C4-2B (cell line): ENCODE measurements around the gene CPE.

Experiments
- H3K27ac ChIP-seq: fragments of 450-650 bp; 2 replicates; pipeline ENCODE4 v1.5.1; 2017
- ZFX ChIP-seq: fragments of 450-650 bp; IDR thresholded peaks from 2 replicates; pipeline ENCODE4 v1.6.1; 2017
- TF ChIP-seq, protein P1 (sequence below): fragments of 450-650 bp; conservative IDR thresholded peaks from 2 replicates; pipeline ENCODE4 v1.5.1; 2017; ENCODE audit warnings: mild to moderate bottlenecking

The CPE gene

DNA sequence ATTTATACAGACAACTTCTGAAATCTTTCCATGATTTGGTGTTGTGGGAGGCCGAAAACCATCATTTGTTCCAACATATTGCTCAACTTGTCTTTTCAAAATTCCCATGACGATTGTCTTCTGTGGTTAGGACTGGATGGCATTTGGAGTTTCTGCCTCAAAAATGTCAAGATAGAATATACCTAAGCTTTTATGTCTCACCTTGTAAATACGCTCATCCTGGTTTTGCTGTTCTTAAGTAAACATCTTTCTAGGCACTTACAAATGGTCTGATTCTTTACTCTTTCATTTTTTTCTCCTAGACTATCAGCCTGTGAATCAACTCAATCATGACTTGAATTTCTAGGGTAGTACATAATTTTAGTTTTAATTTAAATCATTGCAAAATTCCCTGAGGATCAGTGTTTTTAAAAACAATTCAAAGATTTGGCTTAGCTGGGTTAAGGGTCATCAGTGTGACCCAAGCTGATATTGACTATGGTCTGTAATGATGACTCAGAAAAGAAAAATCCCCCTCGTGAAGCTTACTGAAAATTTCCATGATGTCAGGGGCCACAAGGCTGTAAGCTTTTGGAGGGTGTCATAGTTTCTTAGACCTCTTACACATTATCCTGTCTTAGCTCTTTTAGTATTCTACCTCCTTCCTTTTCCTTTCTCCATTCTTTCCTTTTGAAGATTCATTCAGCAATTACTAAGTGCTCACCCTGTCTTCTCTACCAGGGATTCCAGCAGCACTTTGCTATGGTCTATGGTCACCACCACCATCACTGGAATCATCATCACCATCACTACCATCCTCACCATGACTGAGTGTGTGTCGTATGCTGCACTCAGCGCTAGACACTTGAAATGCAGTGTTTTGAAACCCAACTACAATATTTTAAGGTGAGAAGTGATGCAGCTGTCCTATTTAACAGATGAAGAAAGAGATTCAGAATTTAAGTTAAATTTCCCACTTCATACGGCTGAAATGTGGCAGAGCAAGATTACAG is 124.4 kb downstream of the CPE start:
- H3K27ac ChIP-seq = no peak overlapping the region
- TF ChIP-seq, protein P1, sequence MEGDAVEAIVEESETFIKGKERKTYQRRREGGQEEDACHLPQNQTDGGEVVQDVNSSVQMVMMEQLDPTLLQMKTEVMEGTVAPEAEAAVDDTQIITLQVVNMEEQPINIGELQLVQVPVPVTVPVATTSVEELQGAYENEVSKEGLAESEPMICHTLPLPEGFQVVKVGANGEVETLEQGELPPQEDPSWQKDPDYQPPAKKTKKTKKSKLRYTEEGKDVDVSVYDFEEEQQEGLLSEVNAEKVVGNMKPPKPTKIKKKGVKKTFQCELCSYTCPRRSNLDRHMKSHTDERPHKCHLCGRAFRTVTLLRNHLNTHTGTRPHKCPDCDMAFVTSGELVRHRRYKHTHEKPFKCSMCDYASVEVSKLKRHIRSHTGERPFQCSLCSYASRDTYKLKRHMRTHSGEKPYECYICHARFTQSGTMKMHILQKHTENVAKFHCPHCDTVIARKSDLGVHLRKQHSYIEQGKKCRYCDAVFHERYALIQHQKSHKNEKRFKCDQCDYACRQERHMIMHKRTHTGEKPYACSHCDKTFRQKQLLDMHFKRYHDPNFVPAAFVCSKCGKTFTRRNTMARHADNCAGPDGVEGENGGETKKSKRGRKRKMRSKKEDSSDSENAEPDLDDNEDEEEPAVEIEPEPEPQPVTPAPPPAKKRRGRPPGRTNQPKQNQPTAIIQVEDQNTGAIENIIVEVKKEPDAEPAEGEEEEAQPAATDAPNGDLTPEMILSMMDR = no peak
- TF ChIP-seq ZFX = no peak

DNA sequence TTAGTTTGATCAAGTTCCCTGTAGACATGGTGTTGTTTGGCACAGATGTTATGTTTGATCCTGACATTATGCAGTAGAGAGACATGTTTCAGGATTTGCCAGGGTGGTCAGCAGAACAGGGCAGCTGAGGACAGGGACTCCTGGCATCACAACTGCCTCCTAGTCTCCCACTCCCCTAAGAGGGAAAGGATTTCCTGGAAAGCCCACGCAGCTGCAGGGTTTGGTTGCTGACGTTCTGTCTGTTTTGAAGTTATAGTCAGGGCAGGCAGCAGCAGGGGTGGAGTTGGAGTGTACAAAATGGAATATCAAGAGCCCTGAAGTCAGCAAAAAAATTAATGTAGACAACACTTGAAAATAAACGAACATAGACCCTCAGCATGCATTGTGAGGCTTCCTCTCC is 125.4 kb downstream of the CPE start:
- TF ChIP-seq, protein P1 = no peak
- TF ChIP-seq ZFX = no peak
- H3K27ac ChIP-seq = no peak overlapping the region

DNA sequence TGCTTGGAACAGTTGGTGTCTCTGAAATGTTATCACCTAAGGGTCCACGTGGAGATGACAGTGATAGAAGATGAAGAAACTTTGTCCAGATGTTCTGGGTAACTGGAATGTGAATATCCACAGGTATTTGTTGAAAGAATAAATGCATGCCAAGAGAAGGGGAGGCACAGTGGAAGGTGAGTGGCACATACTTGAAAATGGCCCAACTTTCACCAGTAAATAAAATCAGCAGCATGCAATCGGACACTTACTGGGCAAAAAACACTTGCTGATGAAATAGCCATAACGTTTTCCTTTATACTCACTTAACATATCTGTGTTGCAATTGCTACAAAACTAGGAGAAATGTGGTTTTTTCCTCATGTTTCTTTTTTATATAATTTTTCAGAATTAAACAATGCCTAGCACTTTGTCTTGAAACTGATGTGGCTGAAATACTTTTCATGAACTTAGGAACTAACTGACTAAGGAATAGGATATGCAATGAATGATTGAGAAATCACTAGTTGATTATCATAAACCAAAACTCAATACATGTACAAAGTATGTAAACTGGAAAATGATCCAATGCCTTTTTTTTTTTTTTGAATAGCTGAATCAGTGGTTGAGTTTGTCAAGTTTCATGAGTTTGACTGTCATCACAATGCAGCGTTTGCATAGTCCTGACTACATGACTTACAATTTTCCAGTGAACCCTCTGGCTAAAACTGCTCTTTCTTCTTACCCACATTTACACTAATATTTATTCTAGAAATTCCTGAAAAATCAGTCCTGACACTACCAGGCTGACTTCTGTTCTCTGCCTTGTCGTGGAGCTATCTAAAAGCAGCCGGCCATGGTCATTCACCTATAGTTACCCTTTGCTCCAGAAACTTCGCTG is 127.4 kb downstream of the CPE start:
- no peak for TF ChIP-seq ZFX
- TF ChIP-seq, protein P1 = no peak

DNA sequence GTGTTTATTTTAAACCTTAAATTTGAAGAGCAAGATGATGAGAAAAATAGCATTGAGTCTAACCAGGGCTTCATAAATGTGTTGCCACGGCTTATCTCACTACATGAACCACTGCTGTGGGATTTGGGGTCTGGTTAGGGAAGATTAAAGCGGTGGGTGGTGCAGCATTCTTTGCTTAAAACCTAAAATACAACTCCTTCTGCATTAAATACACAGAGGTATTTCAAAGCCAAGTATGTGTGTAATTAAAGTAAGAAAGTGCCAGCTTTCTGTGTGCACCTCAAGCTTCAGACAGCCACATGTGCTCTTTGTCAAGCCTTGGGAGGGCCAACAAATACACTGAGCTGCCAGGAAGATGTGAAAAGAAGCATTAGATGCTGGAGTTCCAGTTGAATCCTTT is 128.0 kb downstream of the CPE start:
- TF ChIP-seq, protein P1 = no peak
- no peak for TF ChIP-seq ZFX
- H3K27ac ChIP-seq = no peak overlapping the region

More for the DNA sequence above, 127.4 kb downstream of the CPE start:
- H3K27ac ChIP-seq = no peak overlapping the region

DNA sequence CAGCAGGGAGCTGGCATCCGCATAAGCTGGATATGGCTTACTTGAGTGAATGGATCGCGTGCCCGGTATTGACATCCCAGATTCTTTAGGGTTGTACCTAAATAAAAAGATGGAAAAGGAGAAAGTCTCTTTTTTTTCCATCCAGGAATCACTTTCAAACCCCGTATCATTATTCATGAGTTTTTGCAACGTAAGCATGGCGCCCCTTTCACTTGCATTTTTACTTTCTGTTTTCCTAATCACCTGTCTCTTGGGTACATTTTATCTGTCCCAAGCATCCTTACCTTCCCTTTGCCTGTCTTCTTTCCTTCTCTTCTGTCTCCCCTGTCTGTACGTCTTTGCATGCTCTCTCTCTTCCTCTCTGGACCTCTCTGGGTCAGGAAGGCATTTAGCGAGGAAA is 128.6 kb downstream of the CPE start:
- TF ChIP-seq, protein P1 = no peak
- TF ChIP-seq ZFX = no peak
- no peak overlapping the region for H3K27ac ChIP-seq

DNA sequence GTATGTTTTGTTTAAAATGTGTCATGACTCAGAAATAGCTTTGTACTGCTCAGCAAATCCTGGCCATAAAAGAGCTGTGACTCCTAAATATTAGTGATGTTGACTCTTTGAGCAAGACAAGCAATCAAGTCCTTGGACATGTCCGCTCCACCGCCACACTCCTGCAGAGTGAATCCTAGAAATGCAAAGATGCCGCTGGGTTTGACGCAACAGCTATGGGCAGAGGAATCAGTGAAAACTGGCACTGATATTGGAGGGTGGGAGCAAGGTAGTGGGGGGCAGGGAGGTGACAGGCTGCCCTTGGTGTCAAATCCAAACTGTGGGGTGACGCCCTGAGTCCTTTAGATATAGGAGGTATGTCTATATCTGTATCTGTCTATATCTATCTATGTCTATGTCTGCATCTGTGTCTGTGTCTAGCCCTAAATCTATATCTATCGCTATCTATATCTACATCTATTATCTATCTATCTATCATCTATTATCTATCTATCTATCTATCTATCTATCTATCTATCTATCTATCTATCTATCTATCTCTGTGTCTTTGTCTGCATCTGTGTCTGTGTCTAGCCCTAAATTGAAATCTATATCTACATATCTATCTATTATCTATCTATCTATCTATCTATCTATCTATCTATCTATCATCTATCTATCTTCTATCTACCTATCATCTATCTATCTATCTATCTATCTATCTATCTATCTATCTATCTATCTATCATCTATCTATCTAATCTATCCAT is 129.7 kb downstream of the CPE start:
- no peak for TF ChIP-seq ZFX
- TF ChIP-seq, protein P1 = no peak
- no peak overlapping the region for H3K27ac ChIP-seq
